HG03097 (cell line): ENCODE measurements around the gene SPIRE1.
"Not testable (repeated sequence)": the region's sequence is repeated elsewhere in the genome, so short reads cannot be mapped to it uniquely, and the experiment has no call there.

ENCODE experiments used
- ATAC-seq: cut with Tn5 transposase; IDR thresholded peaks from one replicate; pipeline ENCODE4 v1.9.1; 2021; ENCODE audit not compliant: unreplicated experiment, low FRiP score

SPIRE1 gene

GRCh38 chr18:12647773-12648172, 10.1 kb downstream of the SPIRE1 start:
- ATAC-seq: no peak

GRCh38 chr18:12645751-12646203, 12.1 kb downstream of the SPIRE1 start:
- ATAC-seq: no peak

- ATAC-seq: no peak
Measured at GRCh38 chr18:12645254-12645653, 12.7 kb downstream of the SPIRE1 start.

GRCh38 chr18:12643756-12644155, 14.2 kb downstream of the SPIRE1 start:
- not testable (repeated sequence) for ATAC-seq

- ATAC-seq: no peak
Measured at GRCh38 chr18:12640881-12641200, 17.1 kb downstream of the SPIRE1 start.

- ATAC-seq: no peak
Measured at GRCh38 chr18:12639990-12640880, 17.7 kb downstream of the SPIRE1 start.

- no peak for ATAC-seq
Measured at GRCh38 chr18:12638644-12639124, 19.2 kb downstream of the SPIRE1 start.

- no peak for ATAC-seq
Measured at GRCh38 chr18:12637901-12638643, 19.8 kb downstream of the SPIRE1 start.

GRCh38 chr18:12637393-12637792, 20.5 kb downstream of the SPIRE1 start:
- no peak for ATAC-seq

- no peak for ATAC-seq
Measured at GRCh38 chr18:12631831-12632477, 26.0 kb downstream of the SPIRE1 start.

GRCh38 chr18:12630136-12630535, 27.8 kb downstream of the SPIRE1 start:
- no peak for ATAC-seq

- ATAC-seq: no peak
Measured at GRCh38 chr18:12628706-12629702, 28.9 kb downstream of the SPIRE1 start.

- not testable (repeated sequence) for ATAC-seq
Measured at GRCh38 chr18:12627199-12627598, 30.7 kb downstream of the SPIRE1 start.

- no peak for ATAC-seq
Measured at GRCh38 chr18:12625241-12625640, 32.7 kb downstream of the SPIRE1 start.

GRCh38 chr18:12621742-12622306, 36.1 kb downstream of the SPIRE1 start:
- no peak for ATAC-seq

- no peak for ATAC-seq
Measured at GRCh38 chr18:12615748-12616147, 42.2 kb downstream of the SPIRE1 start.

- ATAC-seq: no peak
Measured at GRCh38 chr18:12608301-12608700, 49.6 kb downstream of the SPIRE1 start.

GRCh38 chr18:12606592-12607315, 51.2 kb downstream of the SPIRE1 start:
- ATAC-seq: no peak

GRCh38 chr18:12604445-12605007, 53.4 kb downstream of the SPIRE1 start:
- ATAC-seq: no peak
